Peyer's patch (tissue), 4 donors: Measurements from ENCODE around the gene NUP188. TPM values are rescaled to one million over a fixed set of nuclear protein-coding genes. Genes with fewer than 3 reads are reported as not detected.
"Not testable (repeated sequence)": the region's sequence is repeated elsewhere in the genome, so short reads cannot be mapped to it uniquely, and the experiment has no call there.

Experiments used
- DNase-seq, 3 donors: peaks; one replicate each; pipeline ENCODE4 v3.0.0-alpha.2; 2017 to 2019
- H3K27ac ChIP-seq, 4 donors: fragments of 200-600 bp; sonication (generic); one replicate each; pipeline ENCODE4 v1.5.1; 2016 to 2019
- H3K27me3 ChIP-seq, 2 donors: fragments of 200-600 bp; sonication (generic); one replicate each; pipeline ENCODE4 v1.5.1; 2019
- H3K36me3 ChIP-seq, 3 donors: fragments of 200-600 bp; sonication (generic); one replicate each; pipeline ENCODE4 v1.5.1; 2016 to 2019
- H3K4me1 ChIP-seq, 4 donors: fragments of 200-600 bp; sonication (generic); one replicate each; pipeline ENCODE4 v1.5.1; 2016 to 2019
- H3K4me3 ChIP-seq, 4 donors: fragments of 200-600 bp; sonication (generic); 1 replicate in 3 of 4; 2 replicates in 1 of 4; pipeline ENCODE4 v1.5.1; 2016 to 2019; ENCODE audit warnings: mild to moderate bottlenecking in 1 of 4
- H3K9me3 ChIP-seq, 4 donors: fragments of 200-600 bp; sonication (generic); one replicate each; pipeline ENCODE4 v1.5.1; 2016 to 2019; ENCODE audit warnings: mild to moderate bottlenecking in 1 of 4
- POLR2A ChIP-seq, 2 donors: fragments of 450-650 bp; IDR thresholded peaks; one replicate each; pipeline ENCODE4 v1.5.1; 2017; ENCODE audit warnings: antibody characterized with exemption in 2 of 2, mild to moderate bottlenecking in 2 of 2, moderate library complexity in 2 of 2
- total RNA-seq, 4 donors: library from RNA; depleted of rRNA; stranded (reverse); fragments of >200 nt; gene quantifications; one replicate each; pipeline ENCODE4 v1.1.0, GENCODE V29; 2016
- TF ChIP-seq, protein P1 (sequence below), 6 experiments: fragments of 450-650 bp in 4 of 6; fragments of 200-600 bp in 2 of 6; sonication (generic) in 1 of 6; IDR thresholded peaks; one replicate each; pipeline ENCODE4 v1.5.1; 2017 to 2019; ENCODE audit warnings: antibody characterized with exemption in 6 of 6, mild to moderate bottlenecking in 3 of 6, moderate library complexity in 1 of 6

The NUP188 gene
- total RNA-seq, 4 donors from 2014 or later = 28.2 to 101 (median 47.9) TPM

DNA sequence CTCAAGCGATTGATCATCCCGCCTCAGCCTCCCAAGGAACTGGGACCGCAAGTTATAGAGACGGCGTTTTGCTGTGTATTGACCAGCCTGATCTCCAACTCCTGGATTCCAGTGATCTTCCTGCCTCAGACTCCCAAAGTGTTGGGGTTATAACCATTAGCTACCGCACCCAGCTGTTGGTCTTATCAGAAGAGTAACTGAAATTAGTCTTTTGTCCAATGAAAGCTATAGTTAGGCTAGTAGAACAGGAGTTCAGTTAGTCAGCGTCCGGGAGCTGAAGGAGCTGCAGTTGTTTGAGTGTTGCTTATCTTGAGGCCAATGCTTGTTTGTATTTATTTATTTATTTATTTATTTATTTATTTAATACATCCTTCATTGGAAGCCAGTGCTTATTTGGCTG lies 85.7 kb downstream of the NUP188 start:
- Histone ChIP-seq H3K9me3 (no peaks in the 10 kb centered on the region), H3K27me3 (no peaks in the 10 kb centered on the region), H3K36me3 (no peaks in the 10 kb centered on the region), H3K4me3 (no peak overlapping the region), H3K4me1 (peaks cover 4 to 17% (median 12%) of the 10 kb centered on the region in 4 donors), H3K27ac (no peak overlapping the region)
- TF ChIP-seq, protein P1, sequence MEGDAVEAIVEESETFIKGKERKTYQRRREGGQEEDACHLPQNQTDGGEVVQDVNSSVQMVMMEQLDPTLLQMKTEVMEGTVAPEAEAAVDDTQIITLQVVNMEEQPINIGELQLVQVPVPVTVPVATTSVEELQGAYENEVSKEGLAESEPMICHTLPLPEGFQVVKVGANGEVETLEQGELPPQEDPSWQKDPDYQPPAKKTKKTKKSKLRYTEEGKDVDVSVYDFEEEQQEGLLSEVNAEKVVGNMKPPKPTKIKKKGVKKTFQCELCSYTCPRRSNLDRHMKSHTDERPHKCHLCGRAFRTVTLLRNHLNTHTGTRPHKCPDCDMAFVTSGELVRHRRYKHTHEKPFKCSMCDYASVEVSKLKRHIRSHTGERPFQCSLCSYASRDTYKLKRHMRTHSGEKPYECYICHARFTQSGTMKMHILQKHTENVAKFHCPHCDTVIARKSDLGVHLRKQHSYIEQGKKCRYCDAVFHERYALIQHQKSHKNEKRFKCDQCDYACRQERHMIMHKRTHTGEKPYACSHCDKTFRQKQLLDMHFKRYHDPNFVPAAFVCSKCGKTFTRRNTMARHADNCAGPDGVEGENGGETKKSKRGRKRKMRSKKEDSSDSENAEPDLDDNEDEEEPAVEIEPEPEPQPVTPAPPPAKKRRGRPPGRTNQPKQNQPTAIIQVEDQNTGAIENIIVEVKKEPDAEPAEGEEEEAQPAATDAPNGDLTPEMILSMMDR (IDR thresholded peaks at IDR 0.05) = no peak
- TF ChIP-seq POLR2A (IDR thresholded peaks at IDR 0.05) = peak in 1 of 2 donors; percentile 33
- no peak for DNase-seq

GRCh38 chr9:129035838-129036237 lies 88.3 kb downstream of the NUP188 start:
- H3K4me3 ChIP-seq = peak overlapping the region; percentile 70 to 96 (median 90)
- peaks cover 0 to 24% (median 12%) of the 10 kb centered on the region in 4 donors for H3K4me1 ChIP-seq
- not testable (repeated sequence) for DNase-seq

GRCh38 chr9:129036241-129036922 lies 88.9 kb downstream of the NUP188 start, which contains the start of gene MIGA2:
TSS of gene MIGA2 (plus strand) at chr9:129036626. CDS start at chr9:129040595, 3,969 bp downstream.
- Histone ChIP-seq H3K9me3 (no peaks in the 10 kb centered on the region), H3K36me3 (peaks cover 0 to 16% (median 0%) of the 10 kb centered on the region in 3 donors), H3K4me1 (peaks cover 0 to 24% (median 12%) of the 10 kb centered on the region in 4 donors), H3K27ac (peak within 1 kb of the TSS; percentile 67 to 89 (median 83)), H3K4me3 (peak within 1 kb of the TSS; percentile 70 to 96 (median 90)), H3K27me3 (no peaks in the 10 kb centered on the region)
- TF ChIP-seq POLR2A (IDR thresholded peaks at IDR 0.05) = peak; percentile 98
- TF ChIP-seq, protein P1 (IDR thresholded peaks at IDR 0.05) = peak in 3 of 6 experiments; percentile 5 to 7 (median 7)
- peak; percentile 94 to 99 (median 98) for DNase-seq

More at GRCh38 chr9:129035838-129036237, 88.3 kb downstream of the NUP188 start:
- not testable (repeated sequence) for H3K9me3 ChIP-seq, H3K27me3 ChIP-seq
- peaks cover 0 to 11% (median 0%) of the 10 kb centered on the region in 3 donors for H3K36me3 ChIP-seq
- peak overlapping the region; percentile 67 to 86 (median 80) for H3K27ac ChIP-seq

GRCh38 chr9:129036923-129037766 lies 89.6 kb downstream of the NUP188 start:
- no peak for DNase-seq
- Histone ChIP-seq H3K9me3 (no peaks in the 10 kb centered on the region), H3K4me3 (peak overlapping the region; percentile 70 to 96 (median 90)), H3K36me3 (peaks cover 0 to 24% (median 0%) of the 10 kb centered on the region in 3 donors), H3K4me1 (peaks cover 0 to 24% (median 12%) of the 10 kb centered on the region in 4 donors), H3K27ac (peak overlapping the region; percentile 62 to 89 (median 83)), H3K27me3 (no peaks in the 10 kb centered on the region)
- TF ChIP-seq, protein P1 (IDR thresholded peaks at IDR 0.05) = no peak
- no peak for TF ChIP-seq POLR2A (IDR thresholded peaks at IDR 0.05)

DNA sequence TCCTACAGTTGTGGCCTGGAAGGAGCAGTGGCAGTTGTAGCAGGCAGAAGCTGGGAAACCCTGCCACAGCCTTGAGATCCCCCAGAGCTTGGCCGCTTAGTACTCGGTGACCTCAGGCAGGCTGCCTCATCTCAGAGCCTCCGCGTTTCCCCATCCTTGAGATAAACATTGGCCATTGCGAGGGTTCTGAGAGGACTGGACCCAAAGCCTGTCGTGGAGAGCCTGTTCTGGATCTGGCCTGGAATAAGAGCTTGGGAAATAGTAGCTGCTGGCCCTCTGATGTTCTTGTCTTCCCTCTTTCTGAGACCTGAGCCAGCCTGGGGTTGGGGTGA lies 90.2 kb downstream of the NUP188 start:
- no peak for TF ChIP-seq POLR2A (IDR thresholded peaks at IDR 0.05)
- TF ChIP-seq, protein P1 (IDR thresholded peaks at IDR 0.05) = no peak
- no peaks in the 10 kb centered on the region for H3K9me3 ChIP-seq
- H3K36me3 ChIP-seq = peaks cover 0 to 30% (median 0%) of the 10 kb centered on the region in 3 donors
- peak overlapping the region; percentile 70 to 96 (median 90) for H3K4me3 ChIP-seq
- H3K27ac ChIP-seq = peak overlapping the region; percentile 38 to 89 (median 71)
- peaks cover 0 to 24% (median 12%) of the 10 kb centered on the region in 4 donors for H3K4me1 ChIP-seq
- no peak for DNase-seq
- H3K27me3 ChIP-seq = no peaks in the 10 kb centered on the region
